ENCODE measurements around the gene HOXB6.

Gene HOXB6

DNA sequence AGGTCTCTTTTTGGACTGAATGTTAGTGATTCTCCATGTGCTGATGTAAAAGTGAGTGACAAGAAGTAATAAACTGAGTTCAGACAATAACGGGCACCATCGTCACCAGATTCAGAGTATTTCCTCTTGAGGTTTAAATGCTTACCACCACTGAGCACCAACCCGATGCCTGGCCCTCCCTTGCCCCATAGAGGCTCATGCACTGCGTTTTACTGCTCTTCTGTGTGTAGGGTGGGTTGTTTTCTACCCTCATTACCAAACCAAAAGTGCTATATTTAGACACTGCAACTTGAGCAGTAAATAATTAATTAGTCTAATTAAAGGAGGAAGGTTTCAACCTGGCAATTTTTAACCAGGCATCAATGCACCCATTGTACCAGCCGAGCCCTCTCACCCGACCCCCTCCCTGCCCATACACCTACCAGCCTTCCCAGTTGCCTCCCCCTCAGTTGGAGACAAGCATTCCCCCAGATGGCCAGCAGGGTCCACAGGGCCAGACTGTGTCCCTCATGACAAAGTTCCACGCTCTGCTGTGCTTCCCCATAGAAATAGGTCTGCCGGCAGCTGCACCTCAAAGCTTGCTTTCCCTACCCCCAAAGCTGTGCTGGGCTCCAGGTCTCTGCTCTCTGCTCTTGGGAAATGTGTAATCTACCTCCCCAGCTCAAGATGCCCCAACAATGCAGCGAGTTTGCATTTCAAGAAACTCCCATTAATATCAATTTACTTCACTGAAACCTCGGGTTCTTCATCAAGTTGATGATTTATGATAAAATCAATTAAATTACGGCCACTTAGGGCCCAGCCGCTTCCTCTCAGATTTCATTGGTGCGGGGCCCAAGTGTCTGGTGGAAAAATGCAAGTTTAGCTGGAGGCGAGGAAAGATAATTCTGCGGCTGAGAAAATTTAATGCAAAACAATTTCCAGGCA, 42.6 kb downstream of the HOXB6 start:
- Histone ChIP-seq H3K9ac (ENCODE audit: low read depth, low read length, poor library complexity, severe bottlenecking) (peak overlapping the region; percentile 78), H3K27me3 (ENCODE audit: insufficient read depth, low read length, poor library complexity, severe bottlenecking) (no peaks in the 10 kb centered on the region), H3K4me1 (ENCODE audit: insufficient read depth, low read length, poor library complexity, severe bottlenecking) (peaks cover 89% of the 10 kb centered on the region), H3K9me3 (ENCODE audit: insufficient read depth, low read depth, low read length) (no peaks in the 10 kb centered on the region), H3K36me3 (ENCODE audit: insufficient read depth, low read length) (peaks cover 86% of the 10 kb centered on the region; the same call in 1 of the 2 replicates), H3K79me2 (ENCODE audit: insufficient read depth, low read length) (peaks cover 100% of the 10 kb centered on the region), H3K4me3 (ENCODE audit: low read length, poor library complexity, severe bottlenecking) (peak overlapping the region; percentile 89), H3K4me2 (ENCODE audit: low read depth, low read length, poor library complexity, severe bottlenecking) (peak overlapping the region; percentile 82), H4K20me1 (ENCODE audit: insufficient read depth, low read length, poor library complexity, severe bottlenecking) (peaks cover 91% of the 10 kb centered on the region), H3K9me2 (replicated peaks; ENCODE audit: low read depth, low read length) (no peaks in the 10 kb centered on the region), H2AFZ (ENCODE audit: low read length) (no peak overlapping the region), H3F3A (ENCODE audit: low read depth) (peaks cover 11% of the 10 kb centered on the region)
- TF ChIP-seq, protein P1, sequence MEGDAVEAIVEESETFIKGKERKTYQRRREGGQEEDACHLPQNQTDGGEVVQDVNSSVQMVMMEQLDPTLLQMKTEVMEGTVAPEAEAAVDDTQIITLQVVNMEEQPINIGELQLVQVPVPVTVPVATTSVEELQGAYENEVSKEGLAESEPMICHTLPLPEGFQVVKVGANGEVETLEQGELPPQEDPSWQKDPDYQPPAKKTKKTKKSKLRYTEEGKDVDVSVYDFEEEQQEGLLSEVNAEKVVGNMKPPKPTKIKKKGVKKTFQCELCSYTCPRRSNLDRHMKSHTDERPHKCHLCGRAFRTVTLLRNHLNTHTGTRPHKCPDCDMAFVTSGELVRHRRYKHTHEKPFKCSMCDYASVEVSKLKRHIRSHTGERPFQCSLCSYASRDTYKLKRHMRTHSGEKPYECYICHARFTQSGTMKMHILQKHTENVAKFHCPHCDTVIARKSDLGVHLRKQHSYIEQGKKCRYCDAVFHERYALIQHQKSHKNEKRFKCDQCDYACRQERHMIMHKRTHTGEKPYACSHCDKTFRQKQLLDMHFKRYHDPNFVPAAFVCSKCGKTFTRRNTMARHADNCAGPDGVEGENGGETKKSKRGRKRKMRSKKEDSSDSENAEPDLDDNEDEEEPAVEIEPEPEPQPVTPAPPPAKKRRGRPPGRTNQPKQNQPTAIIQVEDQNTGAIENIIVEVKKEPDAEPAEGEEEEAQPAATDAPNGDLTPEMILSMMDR (conservative IDR thresholded peaks at IDR 0.05; ENCODE audit: low read length): peak; percentile 50
- TF ChIP-seq EZH2phosphoT487 (IDR thresholded peaks at IDR 0.05; ENCODE audit: borderline replicate concordance): no peak

DNA sequence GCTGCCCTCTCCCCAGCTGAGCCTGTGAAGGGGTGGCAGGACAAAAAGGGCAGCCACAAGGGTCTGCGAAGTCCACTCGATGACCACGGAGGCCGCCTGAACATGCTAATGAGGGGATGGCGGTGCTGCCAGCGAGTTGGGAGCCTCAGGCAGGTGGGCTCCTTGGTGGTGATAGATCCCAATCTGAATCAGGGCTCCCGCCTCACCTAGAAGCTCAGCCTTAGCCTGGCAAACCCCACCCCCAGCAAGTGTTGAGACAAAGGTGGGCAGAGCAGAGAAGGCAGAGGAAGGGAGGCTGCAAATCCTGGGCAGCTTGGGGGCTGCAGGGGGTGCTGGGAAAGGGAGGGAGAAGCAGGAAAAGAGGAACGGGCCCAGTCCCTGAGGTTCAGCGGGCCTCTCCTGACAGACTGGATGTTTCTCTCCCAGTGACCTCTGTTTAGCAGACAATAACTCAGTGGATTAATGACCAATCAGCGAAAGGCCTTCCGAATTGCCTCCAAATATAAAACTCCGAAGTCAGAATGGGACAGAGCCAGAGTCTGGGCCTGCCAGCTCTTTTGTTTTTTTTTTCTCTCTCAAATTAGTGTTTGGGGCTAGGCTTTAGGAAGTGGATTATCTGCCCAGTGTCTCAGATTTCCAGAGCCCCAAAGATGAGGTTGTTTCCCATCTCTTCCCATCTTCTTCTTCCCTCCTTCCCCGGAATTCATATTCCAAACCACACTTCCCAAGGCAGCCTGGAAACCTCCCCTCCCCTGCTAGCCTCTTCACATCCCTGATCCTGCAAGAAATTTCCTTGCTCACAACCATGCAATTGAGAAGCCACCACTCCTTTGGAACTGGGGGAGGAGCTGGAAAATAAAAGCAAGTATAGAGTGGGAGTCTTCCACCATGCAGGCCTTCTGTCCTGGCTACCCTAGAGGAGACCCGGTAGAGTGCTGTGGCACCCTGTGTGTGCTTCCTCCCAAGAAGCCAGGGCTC, 44.7 kb downstream of the HOXB6 start:
- Histone ChIP-seq H3K27me3 (ENCODE audit: insufficient read depth, low read length, poor library complexity, severe bottlenecking) (no peaks in the 10 kb centered on the region), H3K4me3 (ENCODE audit: low read length, poor library complexity, severe bottlenecking) (peak overlapping the region; percentile 89)

More for the DNA sequence above, 44.7 kb downstream of the HOXB6 start:
- Histone ChIP-seq H3K9me2 (replicated peaks; ENCODE audit: low read depth, low read length) (no peaks in the 10 kb centered on the region), H3F3A (ENCODE audit: low read depth) (peaks cover 11% of the 10 kb centered on the region), H3K4me1 (ENCODE audit: insufficient read depth, low read length, poor library complexity, severe bottlenecking) (peaks cover 82% of the 10 kb centered on the region), H3K79me2 (ENCODE audit: insufficient read depth, low read length) (peaks cover 100% of the 10 kb centered on the region), H4K20me1 (ENCODE audit: insufficient read depth, low read length, poor library complexity, severe bottlenecking) (peaks cover 91% of the 10 kb centered on the region), H3K9me3 (ENCODE audit: insufficient read depth, low read depth, low read length) (no peaks in the 10 kb centered on the region), H3K36me3 (ENCODE audit: insufficient read depth, low read length) (peaks cover 82% of the 10 kb centered on the region), H3K9ac (ENCODE audit: low read depth, low read length, poor library complexity, severe bottlenecking) (peak overlapping the region; percentile 43), H2AFZ (ENCODE audit: low read length) (no peak overlapping the region), H3K4me2 (ENCODE audit: low read depth, low read length, poor library complexity, severe bottlenecking) (peak overlapping the region; percentile 82)
- TF ChIP-seq EZH2phosphoT487 (IDR thresholded peaks at IDR 0.05; ENCODE audit: borderline replicate concordance): no peak
- TF ChIP-seq, protein P1 (conservative IDR thresholded peaks at IDR 0.05; ENCODE audit: low read length): no peak

All from Loucy (cell line).